NCI-H226 (cell line): ENCODE measurements around the gene NLGN2.
A peak's percentile ranks its signal among the peaks of the same experiment; 100 is the strongest.
"Not testable (repeated sequence)": the region's sequence is repeated elsewhere in the genome, so short reads cannot be mapped to it uniquely, and the experiment has no call there.

Experiments
- DNase-seq: peaks from one replicate; pipeline ENCODE4 v3.0.0-alpha.2; 2015

Gene NLGN2

DNA sequence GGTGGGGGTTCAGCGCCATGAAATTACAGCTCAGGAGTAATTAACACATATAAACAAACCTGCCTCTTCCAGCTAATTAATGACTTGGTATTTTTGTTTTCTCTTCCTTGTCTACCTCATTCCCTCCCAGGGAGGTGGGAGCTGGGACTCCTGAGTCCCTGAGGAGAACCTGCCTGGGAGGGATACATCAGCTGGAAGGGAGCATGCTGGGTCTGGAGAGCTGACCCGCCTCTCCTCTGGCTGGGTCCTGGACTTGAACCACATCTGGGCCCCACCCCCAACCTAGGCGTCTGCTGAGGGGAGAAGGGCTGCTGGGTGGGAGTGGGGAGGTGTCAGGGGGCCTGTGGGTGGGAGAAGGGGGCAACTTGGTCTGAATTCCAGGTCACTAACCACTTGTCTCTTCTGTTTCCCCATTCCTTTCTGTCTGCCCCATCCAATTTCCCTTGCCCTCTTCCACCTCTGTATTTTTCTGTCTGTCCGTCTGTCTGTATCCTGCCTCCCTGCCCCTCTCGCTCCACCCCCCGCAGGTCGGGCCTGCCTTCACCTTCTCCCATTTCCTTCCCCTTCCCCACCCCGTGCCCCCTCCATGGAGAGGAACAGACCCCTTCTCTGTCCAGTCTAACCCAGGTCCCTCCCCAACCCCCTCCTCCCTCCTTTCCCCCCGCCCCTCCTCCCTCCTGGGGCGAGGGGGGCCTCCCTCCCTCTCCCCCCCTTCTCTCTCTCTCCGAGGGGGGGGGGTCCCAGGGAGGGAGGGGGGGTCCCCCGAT is at the start of gene NLGN2:
Gene NLGN2, plus strand, starts transcription at position 361 of the 767 bp plus-strand sequence. CDS start 411 bp downstream, outside the sequence.
- no peak for DNase-seq

DNA sequence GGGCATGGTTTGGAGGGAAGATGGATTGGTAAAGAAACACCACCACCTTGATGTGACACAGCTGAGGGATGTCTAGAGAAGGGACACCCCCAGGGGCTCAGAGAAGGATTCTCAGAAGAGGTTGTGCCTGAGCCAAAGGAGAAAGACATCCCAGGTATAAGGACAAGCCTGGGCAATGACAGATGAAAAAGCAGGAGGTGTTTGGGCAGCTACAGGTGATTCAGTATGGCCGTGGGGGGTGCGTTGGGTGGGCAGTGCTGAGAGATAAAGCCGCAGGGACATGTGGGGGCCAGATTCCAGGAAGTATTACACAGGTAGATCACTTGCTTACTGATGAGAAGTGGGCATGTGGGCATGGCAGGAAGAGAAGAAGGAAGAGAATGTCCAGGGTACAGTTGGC is 45.7 kb upstream of the NLGN2 start:
- DNase-seq, result no peak

DNA sequence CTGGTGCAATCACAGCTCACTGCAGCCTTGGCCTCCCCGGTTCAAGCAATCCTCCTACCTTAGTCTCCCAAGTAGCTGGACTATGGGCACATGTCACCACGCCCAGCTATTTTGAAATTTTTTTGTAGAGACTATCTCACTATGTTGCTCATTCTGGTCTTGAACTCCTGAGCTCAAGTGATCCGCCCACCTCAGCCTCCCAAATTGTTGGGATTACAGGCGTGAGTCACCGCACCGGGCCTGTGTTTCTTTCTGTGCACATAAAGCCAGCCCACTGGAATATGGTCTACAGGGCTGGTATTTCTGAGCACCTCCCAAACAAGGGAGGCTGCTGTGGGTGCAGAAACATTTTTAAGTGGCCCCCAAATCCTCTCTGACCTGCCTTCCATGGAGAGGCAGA is 44.3 kb upstream of the NLGN2 start:
- DNase-seq, result peak; percentile 79

DNA sequence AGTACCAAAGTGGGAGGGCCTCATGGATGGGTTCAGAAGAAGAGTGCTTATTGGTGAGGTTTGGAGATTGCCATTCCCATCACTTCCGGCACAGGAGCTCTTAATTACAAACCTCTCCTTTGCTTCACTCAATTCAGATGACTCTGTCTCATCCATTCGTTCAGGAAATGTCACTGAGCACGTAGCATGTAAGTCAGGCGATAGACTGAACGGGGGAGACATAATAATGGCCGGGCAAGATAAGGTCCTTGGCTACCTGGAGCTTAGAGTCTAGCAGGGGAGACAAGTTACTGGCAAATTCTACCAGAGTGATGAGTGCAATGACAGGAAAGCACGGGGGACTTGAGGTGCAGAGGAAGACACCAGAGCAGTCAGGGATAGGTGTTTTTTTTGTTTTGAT is 41.7 kb upstream of the NLGN2 start:
- DNase-seq, result not testable (repeated sequence)

DNA sequence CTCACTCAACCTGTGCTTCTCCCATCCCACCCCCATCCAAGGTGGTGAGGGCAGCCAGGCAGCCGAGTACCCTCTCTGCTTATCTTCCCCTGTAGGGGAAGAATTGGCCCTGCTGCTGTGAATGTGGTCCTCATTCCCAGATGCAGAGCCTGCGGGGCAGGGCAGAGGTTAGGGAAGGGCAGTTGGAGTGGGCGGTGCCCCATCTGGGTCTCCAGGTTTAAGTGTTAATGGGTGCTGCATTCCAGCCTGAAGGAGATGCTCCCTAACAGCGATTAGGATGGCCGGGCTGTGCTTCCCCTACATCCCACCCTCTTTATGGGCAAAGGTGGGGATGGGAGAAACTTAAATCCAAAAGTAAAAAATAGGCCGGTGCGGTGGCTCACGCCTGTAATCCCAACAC is 40.6 kb upstream of the NLGN2 start:
- DNase-seq, result no peak

DNA sequence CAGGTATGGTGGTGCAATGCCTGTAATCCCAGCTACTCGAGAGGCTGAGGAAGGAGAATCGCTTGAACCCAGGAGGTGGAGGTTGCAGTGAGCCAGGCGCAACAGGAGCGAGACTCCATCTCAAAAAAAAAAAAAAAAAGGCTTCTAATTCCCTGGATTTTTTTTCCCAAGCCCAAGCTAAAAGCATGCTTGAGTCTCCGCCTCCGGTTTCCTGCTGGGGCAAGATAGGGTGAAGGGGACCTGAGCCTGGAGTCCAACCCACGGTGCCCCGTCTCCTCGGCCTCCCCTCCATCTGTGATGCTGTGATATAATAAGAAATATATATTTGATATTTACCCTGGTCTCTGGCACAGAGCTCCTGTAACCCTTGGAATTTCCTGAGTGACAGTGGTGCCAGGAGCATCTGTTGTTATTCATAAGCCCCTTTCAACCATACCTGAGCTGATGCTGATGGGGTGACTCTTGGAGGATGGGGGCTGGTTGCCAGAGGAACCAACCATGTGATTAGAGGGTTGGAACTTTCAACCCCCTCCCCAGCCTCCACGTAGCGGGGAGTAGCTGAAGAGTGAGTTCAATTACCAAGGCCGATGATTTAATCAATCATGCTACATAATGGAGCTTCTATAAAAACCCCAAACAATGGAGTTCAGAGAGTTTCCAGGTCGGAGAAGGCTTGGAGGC is 39.6 kb upstream of the NLGN2 start:
- no peak for DNase-seq

DNA sequence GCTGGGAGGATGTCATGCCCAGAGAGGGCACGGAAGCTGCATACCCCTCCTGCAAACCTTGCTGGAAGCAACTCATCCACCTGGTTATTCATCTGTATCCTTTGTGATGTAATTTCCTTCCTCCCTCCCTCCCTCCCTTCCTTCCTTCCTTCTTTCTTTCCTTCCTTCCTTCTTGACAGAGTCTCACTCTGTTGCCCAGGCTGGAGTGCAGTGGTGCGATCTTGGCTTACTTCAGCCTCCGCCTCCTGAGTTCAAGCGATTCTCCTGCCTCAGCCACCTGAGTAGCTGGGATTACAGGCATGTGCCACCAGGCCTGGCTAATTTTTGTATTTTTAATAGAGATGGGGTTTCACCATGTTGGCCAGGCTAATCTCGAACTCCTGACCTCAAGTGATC is 39.0 kb upstream of the NLGN2 start:
- not testable (repeated sequence) for DNase-seq

DNA sequence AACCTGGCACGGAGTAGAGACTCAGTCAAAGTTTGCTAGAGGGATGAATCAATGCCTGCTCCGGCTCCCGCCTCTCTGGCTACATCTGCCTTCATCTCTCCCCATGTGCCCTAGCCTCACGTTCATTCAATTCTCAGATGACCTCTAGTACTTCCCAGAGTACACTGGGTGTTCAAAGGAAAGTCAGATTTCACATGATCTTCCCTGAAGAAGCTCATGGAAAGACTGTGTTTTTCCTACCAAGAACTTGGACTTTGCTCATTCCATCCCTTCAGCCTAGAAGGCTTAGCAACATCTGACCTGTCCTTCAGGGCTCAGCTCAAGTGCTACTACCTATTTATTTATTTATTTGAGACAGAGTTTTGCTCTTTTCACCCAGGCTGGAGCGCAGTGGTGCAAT is 37.8 kb upstream of the NLGN2 start:
- no peak for DNase-seq

DNA sequence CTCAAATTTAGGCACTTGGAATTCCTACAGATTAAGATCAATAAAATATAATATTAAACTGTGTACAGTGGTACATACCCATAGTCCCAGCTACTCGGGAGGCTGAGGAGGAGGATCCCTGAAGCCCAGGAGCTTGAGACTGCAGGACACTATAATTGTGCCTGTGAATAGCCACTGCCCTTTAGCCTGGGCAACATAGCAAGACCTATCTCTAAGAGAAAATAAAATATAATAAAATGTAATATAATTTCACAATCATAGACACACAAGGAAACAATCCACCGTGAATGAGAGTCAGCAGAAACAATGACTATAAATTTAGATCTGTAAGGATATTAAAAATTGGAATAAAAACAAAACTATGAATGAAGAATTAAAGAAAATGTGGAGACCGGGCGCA is 36.8 kb upstream of the NLGN2 start:
- DNase-seq, result no peak

DNA sequence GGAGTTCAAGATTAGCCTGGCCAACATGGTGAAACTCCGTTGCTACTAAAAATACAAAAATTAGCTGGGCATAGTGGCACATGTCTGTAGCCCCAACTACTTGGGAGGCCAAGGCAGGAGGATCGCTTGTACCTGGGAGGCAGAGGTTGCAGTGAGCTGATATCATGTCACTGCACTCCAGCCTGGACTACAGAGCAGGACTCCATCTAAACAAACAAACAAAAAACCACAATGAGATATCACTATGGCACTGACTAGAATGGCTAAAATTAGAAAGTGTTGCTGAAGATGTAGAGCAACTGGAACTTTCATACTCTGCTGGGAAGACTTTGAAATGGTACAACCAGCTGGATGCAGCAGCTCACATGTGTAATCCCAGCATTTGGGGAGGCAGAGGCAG is 33.3 kb upstream of the NLGN2 start:
- no peak for DNase-seq

DNA sequence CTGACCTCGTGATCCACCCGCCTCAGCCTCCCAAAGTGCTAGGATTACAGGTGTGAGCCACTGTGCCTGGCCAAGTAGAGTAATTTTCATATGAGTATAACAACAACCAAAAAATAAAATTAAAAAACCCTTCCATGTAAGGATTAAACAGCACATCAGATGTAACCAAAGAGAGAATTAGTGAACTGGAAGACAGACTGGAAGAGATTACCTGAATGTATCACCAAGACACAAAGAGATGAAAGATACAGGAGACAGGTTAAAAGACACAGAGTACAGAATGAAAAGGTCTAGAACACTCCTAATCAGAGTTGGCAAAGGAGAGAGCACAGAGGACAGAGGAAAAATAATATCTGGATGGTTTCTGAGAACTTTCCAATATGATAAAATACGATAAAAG is 28.5 kb upstream of the NLGN2 start:
- no peak for DNase-seq

DNA sequence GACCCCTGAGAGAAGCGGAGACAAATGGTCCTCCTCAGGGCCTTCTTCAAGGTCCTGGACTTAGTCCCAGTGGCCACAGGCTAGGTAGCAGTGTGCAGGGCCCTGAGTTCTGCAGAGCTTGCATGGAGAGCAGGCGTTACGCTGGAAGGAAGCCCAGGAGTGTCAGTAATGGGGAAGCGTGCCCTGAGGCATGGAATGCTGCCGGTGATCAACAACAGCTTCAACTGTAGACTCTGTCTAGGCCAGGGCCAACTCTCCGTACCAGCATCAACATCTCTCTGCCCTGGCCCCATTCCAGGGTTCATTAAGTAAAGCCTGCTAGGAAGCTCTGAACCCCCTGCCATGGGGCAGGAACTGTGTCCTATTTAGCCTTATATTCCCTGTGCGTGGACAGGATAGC is 27.3 kb upstream of the NLGN2 start:
- DNase-seq, result peak; percentile 59

DNA sequence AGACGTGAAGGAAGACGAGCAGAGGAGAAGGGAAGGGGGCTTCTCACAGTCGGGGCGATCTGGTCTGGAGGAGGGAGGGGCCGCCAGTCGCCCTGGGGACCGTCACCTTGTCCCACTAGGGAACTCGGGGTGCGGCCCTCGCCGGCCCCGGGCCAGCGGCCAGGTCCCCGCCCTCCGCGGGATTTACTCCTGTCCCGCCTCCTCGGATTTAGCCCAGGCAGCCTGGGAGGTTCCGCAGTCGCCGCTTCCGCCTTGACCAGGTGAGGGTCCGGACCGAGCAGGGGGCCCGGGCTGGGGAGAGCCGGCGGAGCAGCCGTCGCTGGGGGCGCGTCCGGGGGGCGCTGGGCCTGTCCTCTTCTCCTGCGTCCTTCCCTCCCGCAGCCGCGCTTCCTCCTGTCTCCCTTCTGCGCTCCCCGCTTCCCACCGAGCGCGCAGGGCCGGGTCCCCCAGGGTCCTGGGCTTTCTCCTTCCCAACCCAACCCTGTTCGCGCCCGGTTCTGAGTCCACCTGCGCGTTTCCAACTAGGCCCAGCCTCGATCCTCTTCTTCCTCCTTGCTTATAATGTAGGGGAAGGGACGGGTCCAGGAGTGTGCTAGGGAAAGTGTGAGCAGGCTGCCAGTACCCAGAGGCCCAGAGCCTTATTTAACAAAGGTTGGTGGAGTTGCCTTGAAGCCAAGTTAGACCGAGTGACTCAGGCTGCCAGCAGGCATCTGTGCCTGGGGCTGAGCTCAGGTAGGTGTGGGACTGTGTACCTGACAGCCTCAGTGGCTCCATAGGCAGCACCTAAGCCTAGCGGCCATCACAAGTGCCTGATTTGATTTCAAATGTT is 26.6 kb upstream of the NLGN2 start, which contains the start of gene TNK1:
Gene TNK1, plus strand, starts transcription at position 235 of the 829 bp plus-strand sequence. CDS start 1,838 bp downstream, outside the sequence.
- DNase-seq, result no peak

DNA sequence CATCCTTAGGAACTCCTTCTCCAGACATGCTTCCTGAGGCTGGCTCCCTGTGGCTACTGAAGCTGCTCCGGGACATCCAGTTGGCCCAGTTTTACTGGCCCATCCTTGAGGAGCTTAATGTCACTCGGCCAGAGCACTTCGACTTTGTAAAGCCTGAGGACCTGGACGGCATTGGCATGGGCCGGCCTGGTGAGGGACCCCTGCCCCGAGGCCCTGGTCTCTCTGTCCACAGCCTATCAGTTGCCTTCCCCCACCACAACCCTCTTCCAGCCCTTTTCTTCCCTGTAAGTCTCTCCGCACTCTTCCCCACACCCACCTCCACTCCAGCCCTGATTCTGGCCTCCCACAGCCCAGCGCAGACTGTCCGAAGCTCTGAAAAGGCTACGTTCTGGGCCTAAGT is 24.7 kb upstream of the NLGN2 start:
- no peak for DNase-seq

DNA sequence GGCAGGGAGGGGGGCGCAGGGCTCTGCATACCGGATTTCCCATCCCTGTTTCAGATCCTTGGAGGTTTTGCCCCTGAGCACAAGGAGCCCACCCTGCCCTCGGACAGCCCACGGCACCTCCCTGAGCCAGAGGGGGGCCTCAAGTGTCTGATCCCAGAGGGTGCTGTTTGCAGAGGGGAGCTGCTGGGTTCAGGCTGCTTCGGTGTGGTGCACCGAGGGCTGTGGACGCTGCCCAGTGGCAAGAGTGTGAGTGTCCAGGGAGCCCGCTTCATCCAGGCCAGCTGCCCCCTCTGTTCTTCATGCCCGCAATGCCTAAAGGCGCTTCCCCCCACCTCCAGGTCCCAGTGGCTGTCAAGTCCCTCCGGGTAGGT is 24.3 kb upstream of the NLGN2 start:
- no peak for DNase-seq

DNA sequence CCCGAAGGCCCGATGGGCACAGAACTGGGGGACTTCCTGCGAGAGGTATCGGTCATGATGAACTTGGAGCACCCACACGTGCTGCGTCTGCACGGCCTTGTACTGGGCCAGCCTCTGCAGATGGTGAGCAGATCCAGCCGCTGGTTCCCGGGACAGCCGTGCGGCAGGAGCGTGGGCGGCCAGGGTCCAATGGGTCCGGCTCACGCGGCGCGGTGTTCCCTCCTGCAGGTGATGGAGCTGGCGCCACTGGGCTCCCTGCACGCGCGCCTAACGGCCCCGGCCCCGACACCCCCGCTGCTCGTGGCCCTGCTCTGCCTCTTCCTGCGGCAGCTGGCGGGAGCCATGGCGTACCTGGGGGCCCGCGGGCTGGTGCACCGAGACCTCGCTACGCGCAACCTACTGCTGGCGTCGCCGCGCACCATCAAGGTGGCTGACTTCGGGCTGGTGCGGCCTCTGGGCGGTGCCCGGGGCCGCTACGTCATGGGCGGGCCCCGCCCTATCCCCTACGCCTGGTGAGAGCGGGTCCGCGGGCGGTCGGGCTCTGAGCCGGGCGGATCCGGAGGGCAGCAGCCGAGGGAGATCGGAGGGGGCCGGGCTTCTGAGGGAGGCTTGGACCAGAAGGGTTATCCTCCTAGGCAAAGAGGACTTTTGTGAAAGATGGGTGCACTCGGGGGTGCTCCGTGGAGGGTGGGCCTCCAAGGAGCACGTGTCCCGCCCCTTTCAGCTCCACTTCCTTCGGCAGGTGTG is 23.7 kb upstream of the NLGN2 start:
- no peak for DNase-seq

DNA sequence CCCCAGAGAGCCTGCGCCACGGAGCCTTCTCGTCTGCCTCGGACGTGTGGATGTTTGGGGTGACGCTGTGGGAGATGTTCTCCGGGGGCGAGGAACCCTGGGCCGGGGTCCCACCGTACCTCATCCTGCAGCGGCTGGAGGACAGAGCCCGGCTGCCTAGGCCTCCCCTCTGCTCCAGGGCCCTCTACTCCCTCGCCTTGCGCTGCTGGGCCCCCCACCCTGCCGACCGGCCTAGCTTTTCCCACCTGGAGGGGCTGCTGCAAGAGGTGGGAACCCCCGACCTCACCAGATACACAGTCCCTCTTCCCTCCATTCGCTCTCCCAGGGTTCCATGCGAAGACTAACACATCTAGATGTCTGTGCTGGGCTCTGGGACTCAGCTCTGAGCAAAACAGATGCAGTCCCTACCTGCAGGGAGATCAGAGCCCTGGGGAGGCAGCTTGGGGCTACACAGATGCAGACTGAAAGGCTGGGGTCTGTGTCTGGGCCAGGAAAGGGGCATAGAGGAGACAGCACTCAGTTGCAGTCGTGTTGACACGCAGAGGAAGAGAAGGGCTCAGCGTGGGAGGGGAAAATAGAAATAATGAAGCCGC is 23.1 kb upstream of the NLGN2 start:
- no peak for DNase-seq

DNA sequence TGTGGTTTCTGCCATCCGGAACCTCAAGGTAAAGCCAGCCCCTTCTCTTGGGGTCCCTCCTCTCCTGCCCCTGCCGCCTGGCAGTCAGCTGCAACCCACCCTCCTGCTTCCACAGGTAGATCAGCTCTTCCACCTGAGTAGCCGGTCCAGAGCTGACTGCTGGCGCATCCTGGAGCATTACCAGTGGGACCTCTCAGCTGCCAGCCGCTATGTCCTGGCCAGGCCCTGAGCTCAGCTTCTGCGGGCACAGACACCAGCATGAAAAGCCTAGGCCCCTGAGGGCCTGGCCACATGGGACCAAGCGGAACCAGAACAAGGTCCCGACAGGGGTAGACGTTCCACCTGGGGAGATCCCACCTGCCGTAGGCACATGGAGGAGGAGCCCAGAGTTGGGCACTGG is 18.8 kb upstream of the NLGN2 start:
- DNase-seq, result no peak

DNA sequence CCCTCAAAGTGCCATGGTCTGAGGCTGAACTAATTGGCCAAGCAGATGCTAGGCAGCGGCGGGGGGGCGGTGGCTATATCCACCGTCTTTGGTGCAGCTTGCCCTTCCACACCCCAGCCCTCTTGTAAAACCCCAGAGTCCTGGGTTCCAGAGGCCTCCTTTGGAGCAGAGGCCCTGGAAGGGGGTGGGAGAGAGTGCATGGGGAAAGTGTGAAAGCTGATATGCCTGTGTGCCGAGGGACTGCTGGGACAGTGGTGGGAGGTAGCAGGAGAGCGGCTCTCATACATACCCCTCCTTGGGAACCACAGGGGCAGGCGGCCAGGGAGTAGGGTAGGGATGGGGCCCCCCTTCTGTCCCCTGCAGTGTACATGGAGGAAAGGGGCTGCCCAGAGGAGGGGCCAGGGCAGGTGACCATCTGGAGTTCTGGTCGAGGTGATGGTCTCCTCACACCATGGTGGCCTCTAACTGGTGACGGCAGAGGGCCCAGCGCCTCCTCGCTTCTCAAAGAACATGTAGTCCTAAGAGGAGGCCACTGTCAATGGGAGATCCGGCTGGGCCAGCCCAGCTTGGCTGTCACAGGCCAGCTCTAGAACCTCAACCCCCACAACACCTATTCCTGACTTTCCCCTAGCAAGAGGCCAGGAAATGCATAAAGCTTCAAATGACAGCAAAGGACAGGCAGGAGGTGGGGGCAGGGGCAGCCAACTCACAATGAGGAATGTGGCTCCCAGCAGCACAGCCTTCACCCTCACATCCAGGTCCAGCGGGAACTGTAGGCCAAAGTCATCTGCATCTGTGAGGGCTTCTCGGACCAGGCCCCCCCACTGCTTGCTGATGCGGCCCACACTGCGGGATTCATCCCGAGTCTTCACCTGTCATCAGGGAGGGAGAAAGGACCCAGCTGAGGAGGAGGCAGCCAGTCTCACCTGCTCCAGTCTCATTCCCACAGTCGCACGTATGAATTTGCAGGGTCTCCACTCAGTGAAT is 17.4 kb upstream of the NLGN2 start:
- no peak for DNase-seq

DNA sequence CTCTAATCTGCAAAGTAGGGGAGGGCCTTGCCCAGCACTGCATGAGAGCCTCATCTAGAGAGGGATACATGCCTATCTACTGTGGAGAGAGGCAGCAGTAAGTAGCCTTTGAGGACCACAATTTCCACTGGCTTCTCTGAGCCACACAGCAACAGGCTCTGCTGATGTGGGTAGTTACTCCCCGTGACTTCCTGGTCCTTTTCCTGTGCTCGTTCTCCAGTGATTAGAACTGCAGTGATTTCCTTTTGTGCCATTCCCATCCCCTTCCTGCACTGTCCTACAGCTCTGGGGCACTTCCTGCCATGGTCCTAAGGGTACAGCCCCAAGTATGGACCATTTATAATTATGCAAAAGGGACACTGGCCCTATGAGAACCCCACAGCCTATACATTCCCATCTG is 16.3 kb upstream of the NLGN2 start:
- no peak for DNase-seq
